Fibroblast of the conjunctiva (primary cell): ENCODE measurements around the gene CAPRIN1.
A peak's percentile ranks its signal among the peaks of the same experiment; 100 is the strongest.
"Not testable (repeated sequence)": the region's sequence is repeated elsewhere in the genome, so short reads cannot be mapped to it uniquely, and the experiment has no call there.

Experiments
- DNase-seq: peaks from one replicate; pipeline ENCODE4 v3.0.0-alpha.2; 2010; ENCODE audit warnings: low read depth

Gene CAPRIN1

GRCh38 chr11:34086554-34087283 is 35.2 kb downstream of the CAPRIN1 start:
- no peak for DNase-seq

- DNase-seq: no peak
These were observed 40.3 kb downstream of the CAPRIN1 start for GRCh38 chr11:34091825-34092224.

- not testable (repeated sequence) for DNase-seq
These were observed 43.4 kb downstream of the CAPRIN1 start for GRCh38 chr11:34094900-34095299.

- no peak for DNase-seq
These were observed 47.3 kb downstream of the CAPRIN1 start for GRCh38 chr11:34098813-34099212.

GRCh38 chr11:34104680-34105078 is 53.1 kb downstream of the CAPRIN1 start:
- no peak for DNase-seq

- peak; percentile 98 for DNase-seq
These were observed 53.8 kb downstream of the CAPRIN1 start, which contains the start of gene NAT10 for GRCh38 chr11:34105079-34105956. Gene NAT10 (plus strand): TSS chr11:34105629. CDS start chr11:34108226, 2,597 bp downstream.

GRCh38 chr11:34105957-34106504 is 54.5 kb downstream of the CAPRIN1 start:
- DNase-seq: no peak

GRCh38 chr11:34111722-34112270 is 60.3 kb downstream of the CAPRIN1 start:
- DNase-seq: no peak

- DNase-seq: no peak
These were observed 62.5 kb downstream of the CAPRIN1 start for GRCh38 chr11:34114014-34114413.

GRCh38 chr11:34114471-34114870 is 62.9 kb downstream of the CAPRIN1 start:
- DNase-seq: no peak

GRCh38 chr11:34120651-34121050 is 69.1 kb downstream of the CAPRIN1 start:
- DNase-seq: no peak

- DNase-seq: no peak
These were observed 73.5 kb downstream of the CAPRIN1 start for GRCh38 chr11:34124885-34125668.

- no peak for DNase-seq
These were observed 75.7 kb downstream of the CAPRIN1 start for GRCh38 chr11:34126959-34127848.

- DNase-seq: no peak
These were observed 77.3 kb downstream of the CAPRIN1 start for GRCh38 chr11:34128824-34129223.

GRCh38 chr11:34132261-34132965 is 80.9 kb downstream of the CAPRIN1 start:
- no peak for DNase-seq

GRCh38 chr11:34134765-34135164 is 83.2 kb downstream of the CAPRIN1 start:
- DNase-seq: no peak

GRCh38 chr11:34135439-34135838 is 83.9 kb downstream of the CAPRIN1 start:
- DNase-seq: no peak

- no peak for DNase-seq
These were observed 84.9 kb downstream of the CAPRIN1 start for GRCh38 chr11:34136420-34136819.

GRCh38 chr11:34139346-34139745 is 87.8 kb downstream of the CAPRIN1 start:
- no peak for DNase-seq

GRCh38 chr11:34140149-34140548 is 88.6 kb downstream of the CAPRIN1 start:
- no peak for DNase-seq
